Spleen (tissue), 7 donors: ENCODE data around the gene R3HCC1L.
A peak's percentile ranks its signal among the peaks of the same experiment; 100 is the strongest.

ENCODE experiments used
- CTCF ChIP-seq, 11 experiments: fragments of 200-600 bp in 7 of 11; fragments of 450-650 bp in 4 of 11; sonication (generic) in 4 of 11; IDR thresholded peaks in 8 of 11; conservative IDR thresholded peaks in 3 of 11; 1 replicate in 7 of 11; 2 replicates in 4 of 11; pipeline versions ENCODE4 v1.4.0 to v1.8.0; 2016 to 2021; ENCODE audit warnings: antibody characterized with exemption in 11 of 11, inconsistent platforms in 4 of 11, mild to moderate bottlenecking in 1 of 11
- POLR2A ChIP-seq, 3 donors: fragments of 450-650 bp; IDR thresholded peaks; one replicate each; pipeline ENCODE4 v1.5.1; 2017; ENCODE audit warnings: antibody characterized with exemption in 3 of 3, mild to moderate bottlenecking in 1 of 3
- POLR2AphosphoS5 ChIP-seq, 3 donors: sonication (generic); formaldehyde crosslinking; IDR thresholded peaks; one replicate each; pipeline ENCODE4 v1.5.1; 2017; ENCODE audit warnings: antibody characterized with exemption in 3 of 3
- donor health status: DM: no; HTN: no; CAD: no; lungs with moderate emphysema.
- donor health status: DM: no; HTN: no; CAD: no.
- donor health status: DM: no; HTN: no; CAD: no.

- TF ChIP-seq POLR2AphosphoS5 (IDR thresholded peaks at IDR 0.05), result peak; percentile 24 to 53 (median 35)
- no peak for TF ChIP-seq CTCF (IDR thresholded peaks at IDR 0.05 in 8 of 11, conservative IDR thresholded peaks at IDR 0.05 in 3 of 11)
- TF ChIP-seq POLR2A (IDR thresholded peaks at IDR 0.05), result no peak
Measured at GRCh38 chr10:98269435-98269912, 135.0 kb downstream of the R3HCC1L start.
